HCT116 (cell line): Measurements from ENCODE around the gene FBXO22. TPM values are rescaled to one million over a fixed set of nuclear protein-coding genes. Genes with fewer than 3 reads are reported as not detected.

ENCODE experiments used
- ATAC-seq: fragments of 200-7000 bp; cut with Tn5 transposase; 2 replicates; pipeline ENCODE4 v1.9.1; 2020; ENCODE audit warnings: mild to moderate bottlenecking, moderate library complexity
- BruUV-seq: library from RNA; stranded (reverse); fragments of 400-500 nt; replicated peaks from 2 replicates; lab custom pipeline; 2021; lab: Mats Ljungman, UMichigan
- CTCF ChIA-PET: fragments of 300-600 bp; sonication (Branson Sonifier 250); formaldehyde crosslinking; loops from one replicate; lab custom pipeline; 2021; ENCODE audit warnings: antibody characterized with exemption; lab: Charles Lee
- POLR2A ChIA-PET: fragments of 300-600, 350-600 bp; sonication (Branson Sonifier 250); formaldehyde crosslinking; loops from one replicate; lab custom pipeline; 2021; ENCODE audit warnings: antibody characterized with exemption; lab: Charles Lee
- RAD21 ChIA-PET, 2 experiments: fragments of 300-600 bp; sonication (Branson Sonifier 250); formaldehyde crosslinking; loops; one replicate each; lab custom pipeline; 2023; ENCODE audit warnings: low total read pairs in 2 of 2; ENCODE audit not compliant: uncharacterized antibody in 2 of 2, unreplicated experiment in 2 of 2, low non-redundant PET in 1 of 2; lab: Charles Lee
- DNase-seq: peaks from one replicate; pipeline ENCODE4 v3.0.0-alpha.2; 2010; ENCODE audit warnings: low read depth, low spot score
- H2AFZ ChIP-seq: fragments of 200-600 bp; shearing (Covaris generic), sonication (generic); 2 replicates; pipeline ENCODE4 v1.6.1; 2017; ENCODE audit warnings: low read depth, mixed run types, mixed read lengths, antibody characterized with exemption, low read length; ENCODE audit not compliant: poor library complexity, severe bottlenecking
- H3K27ac ChIP-seq: 2 replicates; pipeline ENCODE4 v1.5.1; 2012; ENCODE audit warnings: low read depth, low read length
- H3K27me3 ChIP-seq: fragments of 200-600 bp; sonication (generic); 2 replicates; pipeline ENCODE4 v1.6.1; 2016; ENCODE audit warnings: mixed run types, low read length, mixed read lengths; ENCODE audit not compliant: insufficient read depth
- H3K36me3 ChIP-seq, 2 experiments: fragments of 200-500 bp in 1 of 2; fragments of 200-600 bp in 1 of 2; sonication (Bioruptor generic) in 1 of 2; sonication (generic) in 1 of 2; 2 replicates each; pipeline versions ENCODE4 v1.5.1 to v1.6.1; 2014 to 2016; ENCODE audit warnings: low read length in 2 of 2, inconsistent platforms in 1 of 2, mixed read lengths in 1 of 2, mixed run types in 1 of 2; ENCODE audit not compliant: insufficient read depth in 2 of 2, control insufficient read depth in 1 of 2
- H3K4me1 ChIP-seq, 2 experiments: fragments of 200-600 bp in 1 of 2; sonication (generic) in 1 of 2; 2 replicates each; pipeline versions ENCODE4 v1.5.1 to v1.6.1; 2012 to 2017; ENCODE audit warnings: low read length in 2 of 2, inconsistent platforms in 1 of 2, mild to moderate bottlenecking in 1 of 2, mixed read lengths in 1 of 2, mixed run types in 1 of 2, moderate library complexity in 1 of 2; ENCODE audit not compliant: insufficient read depth in 2 of 2, control insufficient read depth in 1 of 2
- H3K4me2 ChIP-seq: fragments of 200-600 bp; sonication (generic); 2 replicates; pipeline ENCODE4 v1.6.1; 2017; ENCODE audit warnings: mixed run types, low read length, mixed read lengths
- H3K4me3 ChIP-seq, 2 experiments: fragments of 200-600 bp in 1 of 2; sonication (generic) in 1 of 2; replicated peaks in 1 of 2; 2 replicates each; pipeline ENCODE4 v1.5.1; 2011 to 2016; ENCODE audit warnings: low read length in 2 of 2, control low read depth in 1 of 2, low read depth in 1 of 2, mild to moderate bottlenecking in 1 of 2, mixed read lengths in 1 of 2, mixed run types in 1 of 2
- H3K79me2 ChIP-seq: fragments of 200-600 bp; sonication (generic); 2 replicates; pipeline ENCODE4 v1.6.1; 2017; ENCODE audit warnings: mild to moderate bottlenecking, mixed run types, low read length, moderate library complexity, mixed read lengths; ENCODE audit not compliant: insufficient read depth
- H3K9ac ChIP-seq: fragments of 200-600 bp; sonication (generic); 2 replicates; pipeline ENCODE4 v1.6.1; 2016; ENCODE audit warnings: low read length, mixed read lengths
- H3K9me2 ChIP-seq: fragments of 200-600 bp; sonication (generic), shearing (Covaris generic); 2 replicates; pipeline ENCODE4 v1.6.1; 2017; ENCODE audit warnings: mixed run types, mild to moderate bottlenecking, moderate library complexity; ENCODE audit not compliant: insufficient read depth
- H3K9me3 ChIP-seq, 2 experiments: fragments of 200-500 bp in 1 of 2; fragments of 200-600 bp in 1 of 2; sonication (Bioruptor generic) in 1 of 2; sonication (generic) in 1 of 2; 2 replicates each; pipeline ENCODE4 v1.6.1; 2014 to 2017; ENCODE audit warnings: low read length in 2 of 2, mixed read lengths in 2 of 2, inconsistent platforms in 1 of 2, low read depth in 1 of 2, mild to moderate bottlenecking in 1 of 2, mixed run types in 1 of 2, moderate library complexity in 1 of 2; ENCODE audit not compliant: control insufficient read depth in 1 of 2, insufficient read depth in 1 of 2
- H4K20me1 ChIP-seq: fragments of 200-600 bp; sonication (generic), shearing (Covaris generic); 2 replicates; pipeline ENCODE4 v1.6.1; 2017; ENCODE audit warnings: mixed run types, mild to moderate bottlenecking, moderate library complexity; ENCODE audit not compliant: insufficient read depth
- CBX3 ChIP-seq: IDR thresholded peaks from 2 replicates; pipeline ENCODE4 v1.6.1; 2012; ENCODE audit warnings: low read depth
- CEBPB ChIP-seq: IDR thresholded peaks from 2 replicates; pipeline ENCODE4 v1.6.1; 2012; ENCODE audit warnings: low read depth
- CTCF ChIP-seq, 3 experiments: fragments of 200-600 bp in 1 of 3; sonication (generic) in 1 of 3; IDR thresholded peaks in 2 of 3; conservative IDR thresholded peaks in 1 of 3; 2 replicates each; pipeline ENCODE4 v1.5.1; 2012 to 2017; ENCODE audit warnings: low read depth in 2 of 3, low read length in 2 of 3, antibody characterized with exemption in 1 of 3, borderline replicate concordance in 1 of 3, control low read depth in 1 of 3, mild to moderate bottlenecking in 1 of 3, mixed read lengths in 1 of 3, mixed run types in 1 of 3, moderate library complexity in 1 of 3; ENCODE audit not compliant: insufficient read depth in 1 of 3
- EGR1 ChIP-seq: IDR thresholded peaks from 2 replicates; pipeline ENCODE4 v1.6.1; 2012; ENCODE audit warnings: low read depth
- POLR2AphosphoS5 ChIP-seq: IDR thresholded peaks from 2 replicates; pipeline ENCODE4 v1.6.1; 2011; ENCODE audit warnings: mild to moderate bottlenecking, low read depth, low read length, moderate library complexity
- RAD21 ChIP-seq: IDR thresholded peaks from 2 replicates; pipeline ENCODE4 v1.6.1; 2012; ENCODE audit warnings: low read depth, mild to moderate bottlenecking
- SRF ChIP-seq: IDR thresholded peaks from 2 replicates; pipeline ENCODE4 v1.6.1; 2012; ENCODE audit warnings: low read depth
- intact Hi-C: fragments of 100-400 bp; cut with micrococcal nuclease; formaldehyde crosslinking; loops from 2 replicates; pipeline ENCODE4 v1.10.0; 2022
- total RNA-seq: library from RNA; stranded (reverse); gene quantifications from one replicate; pipeline ENCODE4 v1.2.1, GENCODE V29; 2021; ENCODE audit not compliant: unreplicated experiment
- TF ChIP-seq, protein P1 (sequence below): IDR thresholded peaks from 2 replicates; pipeline ENCODE4 v1.6.1; 2012; ENCODE audit warnings: low read depth

FBXO22 gene
- total RNA-seq, 1 experiment from 2014 or later: 60.3 TPM

DNA sequence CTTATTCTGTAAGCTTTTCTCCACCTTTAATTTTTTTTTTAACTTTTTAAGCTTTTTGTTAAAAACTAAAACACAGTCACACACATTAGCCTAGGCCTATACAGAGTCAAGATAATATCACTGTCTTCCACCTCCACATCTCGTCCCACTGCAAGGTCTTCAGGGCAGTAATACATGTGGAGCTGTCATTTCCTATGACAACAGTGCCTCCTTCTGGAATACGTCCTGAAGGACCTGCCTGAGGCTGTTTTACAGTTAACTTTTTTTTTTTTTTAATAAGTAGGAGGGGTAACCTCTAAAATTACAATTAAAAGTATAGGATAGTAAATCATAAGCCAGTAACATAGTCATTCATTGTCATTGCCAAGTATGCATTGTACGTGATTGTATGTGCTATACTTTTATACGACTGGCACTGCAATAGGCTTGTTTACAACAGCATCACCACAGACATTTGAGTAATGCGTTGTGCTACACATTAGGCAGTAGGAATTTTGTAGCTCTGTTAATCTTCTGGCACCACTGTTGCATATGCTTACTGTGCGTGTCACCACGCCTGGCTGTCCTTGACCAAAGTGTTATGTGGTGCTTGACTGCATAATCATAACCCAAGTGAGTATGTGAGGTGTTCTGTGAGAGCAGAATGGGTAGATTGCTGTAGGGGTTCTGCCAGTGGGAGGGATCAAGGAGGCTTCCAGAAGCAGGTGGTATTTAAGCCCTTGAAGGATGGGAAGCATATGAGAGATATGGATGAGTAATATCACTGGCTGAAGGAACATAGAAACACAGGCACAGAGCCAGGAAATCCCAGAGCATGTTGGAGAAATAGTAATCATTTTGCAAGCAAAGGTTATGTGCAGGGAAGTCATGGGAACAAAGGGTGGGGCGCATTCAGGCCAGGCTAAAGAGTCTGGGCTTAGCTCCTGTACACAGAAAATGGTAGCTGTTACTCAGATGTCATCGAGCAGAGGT, 18.3 kb downstream of the FBXO22 start:
- no peak overlapping the region for H3K4me2 ChIP-seq
- peak; percentile 93 for ATAC-seq

More for the DNA sequence above, 18.3 kb downstream of the FBXO22 start:
- Histone ChIP-seq H3K27ac (no peak overlapping the region), H3K9ac (no peak overlapping the region), H3K9me3 (no peaks in the 10 kb centered on the region), H3K9me2 (no peaks in the 10 kb centered on the region), H4K20me1 (0 out of 2 replicates have a peak, but pooled peaks cover 5% of the 10 kb centered on the region), H3K79me2 (peaks cover 85% of the 10 kb centered on the region), H2AFZ (no peak overlapping the region), H3K4me1 (no peaks in the 10 kb centered on the region), H3K27me3 (no peaks in the 10 kb centered on the region), H3K4me3 (no peak overlapping the region), H3K36me3 (peaks cover 10 to 12% of the 10 kb centered on the region in 2 experiments; a peak in 2 of 4 replicates)
- no peak for TF ChIP-seq EGR1
- peak; percentile 78 for TF ChIP-seq RAD21
- peak; percentile 51 to 74 (median 68); a peak in 4 of 6 replicates for TF ChIP-seq CTCF (IDR thresholded peaks at IDR 0.05 in 2 of 3, conservative IDR thresholded peaks at IDR 0.05 in 1 of 3; ENCODE audit: borderline replicate concordance in 1 of 3, insufficient read depth in 1 of 3, low read depth in 2 of 3, low read length in 2 of 3)
- TF ChIP-seq, protein P1, sequence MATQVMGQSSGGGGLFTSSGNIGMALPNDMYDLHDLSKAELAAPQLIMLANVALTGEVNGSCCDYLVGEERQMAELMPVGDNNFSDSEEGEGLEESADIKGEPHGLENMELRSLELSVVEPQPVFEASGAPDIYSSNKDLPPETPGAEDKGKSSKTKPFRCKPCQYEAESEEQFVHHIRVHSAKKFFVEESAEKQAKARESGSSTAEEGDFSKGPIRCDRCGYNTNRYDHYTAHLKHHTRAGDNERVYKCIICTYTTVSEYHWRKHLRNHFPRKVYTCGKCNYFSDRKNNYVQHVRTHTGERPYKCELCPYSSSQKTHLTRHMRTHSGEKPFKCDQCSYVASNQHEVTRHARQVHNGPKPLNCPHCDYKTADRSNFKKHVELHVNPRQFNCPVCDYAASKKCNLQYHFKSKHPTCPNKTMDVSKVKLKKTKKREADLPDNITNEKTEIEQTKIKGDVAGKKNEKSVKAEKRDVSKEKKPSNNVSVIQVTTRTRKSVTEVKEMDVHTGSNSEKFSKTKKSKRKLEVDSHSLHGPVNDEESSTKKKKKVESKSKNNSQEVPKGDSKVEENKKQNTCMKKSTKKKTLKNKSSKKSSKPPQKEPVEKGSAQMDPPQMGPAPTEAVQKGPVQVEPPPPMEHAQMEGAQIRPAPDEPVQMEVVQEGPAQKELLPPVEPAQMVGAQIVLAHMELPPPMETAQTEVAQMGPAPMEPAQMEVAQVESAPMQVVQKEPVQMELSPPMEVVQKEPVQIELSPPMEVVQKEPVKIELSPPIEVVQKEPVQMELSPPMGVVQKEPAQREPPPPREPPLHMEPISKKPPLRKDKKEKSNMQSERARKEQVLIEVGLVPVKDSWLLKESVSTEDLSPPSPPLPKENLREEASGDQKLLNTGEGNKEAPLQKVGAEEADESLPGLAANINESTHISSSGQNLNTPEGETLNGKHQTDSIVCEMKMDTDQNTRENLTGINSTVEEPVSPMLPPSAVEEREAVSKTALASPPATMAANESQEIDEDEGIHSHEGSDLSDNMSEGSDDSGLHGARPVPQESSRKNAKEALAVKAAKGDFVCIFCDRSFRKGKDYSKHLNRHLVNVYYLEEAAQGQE: no peak
- no peak for TF ChIP-seq POLR2AphosphoS5
- no peak for TF ChIP-seq CEBPB
- TF ChIP-seq CBX3: no peak
- no peak for TF ChIP-seq SRF
- ChIA-PET POLR2A (no interaction called here), RAD21 (interaction anchor here (0.6 to 1.6 kb wide), 6 partner anchors 112 to 236 kb away, joined by 3 to 13 read pairs (median 4); no protein-coding TSS in a partner anchor), CTCF (interaction anchor here (0.6 to 3.4 kb wide), 19 partner anchors 8 to 236 kb away, joined by 3 to 38 read pairs (median 4); partner anchors contain the start of gene NRG4)
- BruUV-seq: no TSS peak
- peak; percentile 48 for DNase-seq
- intact Hi-C loops: loop anchor here (1.0 to 5.0 kb wide), 2 partner anchors 112 to 190 kb away; no protein-coding TSS in a partner anchor
